OCI-LY7 (cell line): ENCODE results near the gene GNAT3. TPM values are rescaled to one million over a fixed set of nuclear protein-coding genes. Genes with fewer than 3 reads are reported as not detected.

Source experiments
- BruUV-seq: library from RNA; stranded (reverse); fragments of 400-500 nt; replicated peaks from 2 replicates; lab custom pipeline; 2021; lab: Mats Ljungman, UMichigan
- CTCF ChIA-PET: fragments of 300-600 bp; sonication (Branson Sonifier 250); formaldehyde crosslinking; loops from one replicate; lab custom pipeline; 2022; ENCODE audit warnings: antibody characterized with exemption; ENCODE audit not compliant: unreplicated experiment; lab: Charles Lee
- POLR2A ChIA-PET: fragments of 300-600 bp; sonication (Branson Sonifier 250); formaldehyde crosslinking; loops from one replicate; lab custom pipeline; 2022; ENCODE audit warnings: antibody characterized with exemption; lab: Charles Lee
- DNase-seq: peaks from one replicate; pipeline ENCODE4 v3.0.0-alpha.2; 2015; ENCODE audit warnings: low spot score
- H2AFZ ChIP-seq: fragments of 200-600 bp; sonication (generic), shearing (Covaris generic); 2 replicates; pipeline ENCODE4 v1.6.1; 2014; ENCODE audit warnings: mild to moderate bottlenecking, antibody characterized with exemption, low read length, moderate library complexity
- H3K27ac ChIP-seq: fragments of 200-600 bp; sonication (generic); 2 replicates; pipeline ENCODE4 v1.5.1; 2014; ENCODE audit warnings: mixed run types, low read depth, mild to moderate bottlenecking, moderate library complexity, low read length, inconsistent platforms; ENCODE audit not compliant: poor library complexity, severe bottlenecking
- H3K36me3 ChIP-seq: fragments of 200-600 bp; sonication (generic); 2 replicates; pipeline ENCODE4 v1.6.1; 2014; ENCODE audit warnings: mild to moderate bottlenecking, antibody characterized with exemption, low read length, moderate library complexity, mixed read lengths; ENCODE audit not compliant: insufficient read depth
- H3K4me1 ChIP-seq: fragments of 200-600 bp; sonication (generic); 2 replicates; pipeline ENCODE4 v1.5.1; 2014; ENCODE audit warnings: mild to moderate bottlenecking, low read length; ENCODE audit not compliant: insufficient read depth, poor library complexity, severe bottlenecking
- H3K4me2 ChIP-seq: fragments of 200-600 bp; sonication (generic); 2 replicates; pipeline ENCODE4 v1.6.1; 2014; ENCODE audit warnings: mild to moderate bottlenecking, low read length
- H3K4me3 ChIP-seq: fragments of 200-600 bp; sonication (generic); 2 replicates; pipeline ENCODE4 v1.5.1; 2014; ENCODE audit warnings: mild to moderate bottlenecking, low read depth, low read length; ENCODE audit not compliant: poor library complexity, severe bottlenecking
- H3K79me2 ChIP-seq: fragments of 200-600 bp; sonication (generic); 2 replicates; pipeline ENCODE4 v1.6.1; 2016; ENCODE audit warnings: low read depth, mild to moderate bottlenecking, low read length, moderate library complexity, mixed read lengths; ENCODE audit not compliant: insufficient read depth
- H3K9me2 ChIP-seq: fragments of 200-600 bp; sonication (generic); 2 replicates; pipeline ENCODE4 v1.6.1; 2016; ENCODE audit warnings: mild to moderate bottlenecking, low read length, mixed read lengths; ENCODE audit not compliant: insufficient read depth
- H3K9me3 ChIP-seq: fragments of 200-600 bp; sonication (generic); 2 replicates; pipeline ENCODE4 v1.6.1; 2014; ENCODE audit warnings: mild to moderate bottlenecking, mixed run types, low read length, mixed read lengths
- H4K20me1 ChIP-seq: fragments of 200-600 bp; sonication (generic); 2 replicates; pipeline ENCODE4 v1.6.1; 2014; ENCODE audit warnings: mild to moderate bottlenecking, antibody characterized with exemption, low read length, moderate library complexity, mixed read lengths; ENCODE audit not compliant: insufficient read depth
- CTCF ChIP-seq: fragments of 200-600 bp; sonication (generic); conservative IDR thresholded peaks from 2 replicates; pipeline ENCODE4 v1.5.1; 2014; ENCODE audit warnings: mild to moderate bottlenecking, antibody characterized with exemption, low read length, moderate library complexity, mixed read lengths
- EZH2phosphoT487 ChIP-seq: fragments of 200-600 bp; sonication (generic); IDR thresholded peaks from 2 replicates; pipeline ENCODE4 v1.6.1; 2018; ENCODE audit warnings: low read depth, borderline replicate concordance, mild to moderate bottlenecking, mixed run types, antibody characterized with exemption, low read length, moderate library complexity, mixed read lengths
- intact Hi-C: fragments of 100-400 bp; cut with micrococcal nuclease; formaldehyde crosslinking; loops from one replicate; pipeline ENCODE4 v1.10.0; 2022; ENCODE audit not compliant: unreplicated experiment
- total RNA-seq, 2 experiments: library from RNA; depleted of rRNA in 1 of 2; stranded (reverse); fragments of >200 nt in 1 of 2; shearing (Covaris generic) in 1 of 2; gene quantifications; 2 replicates each; pipeline ENCODE4 v1.2.3, GENCODE V29; 2014 to 2022

GNAT3 gene
- total RNA-seq, 2 experiments from 2014 or later = not detected

- intact Hi-C loops = no loop called here
- no peak overlapping the region for H2AFZ ChIP-seq
- no TSS peak for BruUV-seq
- H4K20me1 ChIP-seq = no peaks in the 10 kb centered on the region
- no peaks in the 10 kb centered on the region for H3K36me3 ChIP-seq
- H3K4me1 ChIP-seq = no peaks in the 10 kb centered on the region
- TF ChIP-seq EZH2phosphoT487 (no peak), CTCF (no peak)
- H3K9me3 ChIP-seq = no peaks in the 10 kb centered on the region
- DNase-seq = no peak
- ChIA-PET CTCF (no interaction called here), POLR2A (no interaction called here)
- H3K27ac ChIP-seq = no peak overlapping the region
- H3K9me2 ChIP-seq = no peaks in the 10 kb centered on the region
- H3K4me3 ChIP-seq = no peak overlapping the region
- no peaks in the 10 kb centered on the region for H3K79me2 ChIP-seq
- no peak overlapping the region for H3K4me2 ChIP-seq
Measured at GRCh38 chr7:80473751-80474150, 38.1 kb downstream of the GNAT3 start.

GRCh38 chr7:80472491-80473200 is 39.2 kb downstream of the GNAT3 start:
- ChIA-PET POLR2A (no interaction called here), CTCF (no interaction called here)
- Histone ChIP-seq H3K9me2 (no peaks in the 10 kb centered on the region), H3K27ac (no peak overlapping the region), H3K9me3 (no peaks in the 10 kb centered on the region), H3K4me3 (no peak overlapping the region), H3K4me2 (no peak overlapping the region), H3K79me2 (no peaks in the 10 kb centered on the region), H2AFZ (no peak overlapping the region), H3K4me1 (no peaks in the 10 kb centered on the region), H3K36me3 (no peaks in the 10 kb centered on the region), H4K20me1 (no peaks in the 10 kb centered on the region)
- no peak for DNase-seq
- intact Hi-C loops = no loop called here
- BruUV-seq = no TSS peak
- TF ChIP-seq CTCF (no peak), EZH2phosphoT487 (no peak)

- intact Hi-C loops = no loop called here
- H4K20me1 ChIP-seq = no peaks in the 10 kb centered on the region
- no peak overlapping the region for H3K4me2 ChIP-seq
- H3K9me2 ChIP-seq = no peaks in the 10 kb centered on the region
- no peak overlapping the region for H2AFZ ChIP-seq
- no peak for DNase-seq
- no peak overlapping the region for H3K27ac ChIP-seq
- H3K79me2 ChIP-seq = no peaks in the 10 kb centered on the region
- CTCF ChIA-PET = no interaction called here
- H3K4me3 ChIP-seq = no peak overlapping the region
- no peaks in the 10 kb centered on the region for H3K36me3 ChIP-seq
- POLR2A ChIA-PET = interaction anchor here (0.7 to 1.1 kb wide), 3 partner anchors 8 to 115 kb away, joined by 3 read pairs; no protein-coding TSS in a partner anchor
- no peaks in the 10 kb centered on the region for H3K4me1 ChIP-seq
- BruUV-seq = no TSS peak
- no peak for TF ChIP-seq CTCF
- TF ChIP-seq EZH2phosphoT487 = no peak
- H3K9me3 ChIP-seq = no peaks in the 10 kb centered on the region
Measured at GRCh38 chr7:80468931-80469714, 42.7 kb downstream of the GNAT3 start.
